Measurements from ENCODE around the gene TTLL11. TPM values are rescaled to one million over a fixed set of nuclear protein-coding genes. Genes with fewer than 3 reads are reported as not detected.

The TTLL11 gene
- total and polyA plus RNA-seq, 8 donors = 3.4 to 7.5 (median 5.5) TPM

GRCh38 chr9:121862371-121863332 lies 230.5 kb downstream of the TTLL11 start:
- H3K9me3 ChIP-seq = no peaks in the 10 kb centered on the region
- DNase-seq = no peak
- no peaks in the 10 kb centered on the region for H3K4me1 ChIP-seq
- ATAC-seq = no peak
- no peaks in the 10 kb centered on the region for H3K27me3 ChIP-seq
- no peak for FAIRE-seq
- no peak overlapping the region for H3K4me3 ChIP-seq
- WGBS, 2 donors = 89 to 92% methylated on average over 19 of the region's 19 CpGs
- TF ChIP-seq, protein P1, sequence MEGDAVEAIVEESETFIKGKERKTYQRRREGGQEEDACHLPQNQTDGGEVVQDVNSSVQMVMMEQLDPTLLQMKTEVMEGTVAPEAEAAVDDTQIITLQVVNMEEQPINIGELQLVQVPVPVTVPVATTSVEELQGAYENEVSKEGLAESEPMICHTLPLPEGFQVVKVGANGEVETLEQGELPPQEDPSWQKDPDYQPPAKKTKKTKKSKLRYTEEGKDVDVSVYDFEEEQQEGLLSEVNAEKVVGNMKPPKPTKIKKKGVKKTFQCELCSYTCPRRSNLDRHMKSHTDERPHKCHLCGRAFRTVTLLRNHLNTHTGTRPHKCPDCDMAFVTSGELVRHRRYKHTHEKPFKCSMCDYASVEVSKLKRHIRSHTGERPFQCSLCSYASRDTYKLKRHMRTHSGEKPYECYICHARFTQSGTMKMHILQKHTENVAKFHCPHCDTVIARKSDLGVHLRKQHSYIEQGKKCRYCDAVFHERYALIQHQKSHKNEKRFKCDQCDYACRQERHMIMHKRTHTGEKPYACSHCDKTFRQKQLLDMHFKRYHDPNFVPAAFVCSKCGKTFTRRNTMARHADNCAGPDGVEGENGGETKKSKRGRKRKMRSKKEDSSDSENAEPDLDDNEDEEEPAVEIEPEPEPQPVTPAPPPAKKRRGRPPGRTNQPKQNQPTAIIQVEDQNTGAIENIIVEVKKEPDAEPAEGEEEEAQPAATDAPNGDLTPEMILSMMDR (IDR thresholded peaks at IDR 0.05) = no peak
- intact Hi-C loops (cut with DNase I) = no loop called here
- no peak overlapping the region for H3K27ac ChIP-seq
- no peaks in the 10 kb centered on the region for H3K36me3 ChIP-seq

- Histone ChIP-seq H3K4me1 (no peaks in the 10 kb centered on the region), H3K4me3 (no peak overlapping the region), H3K27me3 (no peaks in the 10 kb centered on the region), H3K9me3 (no peaks in the 10 kb centered on the region), H3K36me3 (no peaks in the 10 kb centered on the region), H3K27ac (no peak overlapping the region)
- WGBS, 2 donors = 72 to 75% methylated on average over 4 of the region's 4 CpGs
- DNase-seq (no peak), ATAC-seq (peak in 3 of 4 donors; percentile 61 to 72 (median 63)), FAIRE-seq (no peak)
- TF ChIP-seq, protein P1 (IDR thresholded peaks at IDR 0.05) = no peak
- intact Hi-C loops (cut with DNase I) = no loop called here
Observed at GRCh38 chr9:121861501-121862180, 231.5 kb downstream of the TTLL11 start.

GRCh38 chr9:121860744-121861143 lies 232.4 kb downstream of the TTLL11 start:
- Histone ChIP-seq H3K9me3 (no peaks in the 10 kb centered on the region), H3K27me3 (no peaks in the 10 kb centered on the region), H3K4me3 (no peak overlapping the region), H3K27ac (no peak overlapping the region), H3K4me1 (no peaks in the 10 kb centered on the region), H3K36me3 (no peaks in the 10 kb centered on the region)
- 59 to 76% methylated on average over 2 of the region's 2 CpGs for WGBS, 2 donors
- FAIRE-seq (no peak), DNase-seq (no peak), ATAC-seq (peak in 2 of 4 donors; percentile 42 to 56)
- intact Hi-C loops (cut with DNase I) = no loop called here
- TF ChIP-seq, protein P1 (IDR thresholded peaks at IDR 0.05) = no peak

DNA sequence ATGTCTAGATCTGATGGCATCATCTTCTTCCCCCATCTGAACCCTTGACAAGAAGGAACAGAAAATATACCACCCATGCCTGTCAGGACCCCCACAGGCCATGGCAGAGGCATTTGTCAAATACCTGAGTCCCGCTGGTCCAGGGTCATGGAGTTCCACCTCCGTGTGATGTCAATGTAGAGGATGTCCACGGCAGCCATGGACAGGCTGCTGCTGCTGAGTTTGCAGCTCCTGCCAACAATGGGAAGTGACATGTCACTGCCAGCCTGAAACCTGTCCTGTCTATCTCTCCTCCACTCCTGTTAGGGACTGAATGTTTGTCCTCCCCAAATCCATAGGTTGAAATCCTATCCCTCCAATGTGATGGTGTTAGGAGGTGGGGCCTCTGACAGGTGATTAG lies 232.9 kb downstream of the TTLL11 start:
- no peak for ATAC-seq
- Histone ChIP-seq H3K4me3 (no peak overlapping the region), H3K27me3 (no peaks in the 10 kb centered on the region), H3K36me3 (no peaks in the 10 kb centered on the region), H3K9me3 (no peaks in the 10 kb centered on the region), H3K27ac (no peak overlapping the region), H3K4me1 (no peaks in the 10 kb centered on the region)
- DNase-seq = no peak
- WGBS, 2 donors = 93 to 94% methylated on average over 3 of the region's 3 CpGs
- TF ChIP-seq, protein P1 (IDR thresholded peaks at IDR 0.05) = no peak
- no peak for FAIRE-seq
- intact Hi-C loops (cut with DNase I) = no loop called here

Measured in pancreas (tissue), 10 donors.